ENCODE measurements around the gene VIM.

Gene VIM

GRCh38 chr10:17238445-17239291, 10.6 kb downstream of the VIM start:
- no CpG with 5 or more reads among the region's 12 CpGs for WGBS (ENCODE audit: extremely low coverage, insufficient coverage, insufficient read length)
- H3K4me2 ChIP-seq (ENCODE audit: low read length), result no peak overlapping the region
- H3K4ac ChIP-seq (ENCODE audit: low read depth, low read length), result no peak overlapping the region
- H3K79me2 ChIP-seq (ENCODE audit: control insufficient read depth, insufficient read depth, low read length, poor library complexity), result no peaks in the 10 kb centered on the region
- DNase-seq, result peak in 1 of 2 donors; percentile 23
- H3K14ac ChIP-seq (ENCODE audit: low read length), result no peak overlapping the region
- no peak overlapping the region for H4K8ac ChIP-seq (ENCODE audit: low read depth, low read length)
- H3K9ac ChIP-seq (ENCODE audit: low read length), result no peak overlapping the region
- H2AFZ ChIP-seq (ENCODE audit: insufficient read depth, low read length, poor library complexity), result no peak overlapping the region
- no peak overlapping the region for H3K18ac ChIP-seq (ENCODE audit: low read length)
- no peak overlapping the region for H3K23ac ChIP-seq (ENCODE audit: low read length)
- H4K91ac ChIP-seq (ENCODE audit: low read depth, low read length), result no peak overlapping the region
- H3K27me3 ChIP-seq (ENCODE audit: insufficient read depth, low read length), result no peaks in the 10 kb centered on the region
- H2BK120ac ChIP-seq (ENCODE audit: insufficient read depth, low read length, poor library complexity), result no peak overlapping the region
- no peak overlapping the region for H3K4me3 ChIP-seq (ENCODE audit: low read depth, low read length)
- H4K12ac ChIP-seq (ENCODE audit: low read depth, low read length), result no peak overlapping the region
- H3K27ac ChIP-seq (ENCODE audit: low read depth, low read length), result no peak overlapping the region
- no peaks in the 10 kb centered on the region for H3K79me1 ChIP-seq (ENCODE audit: low read length)
- H2BK12ac ChIP-seq (ENCODE audit: low read length), result no peak overlapping the region
- no peak overlapping the region for H2BK5ac ChIP-seq (ENCODE audit: low read depth, low read length, poor library complexity)
- H3K4me1 ChIP-seq (ENCODE audit: control insufficient read depth in 1 of 2, insufficient read depth in 2 of 2, low read length in 2 of 2), result no peaks in the 10 kb centered on the region
- H3K9me3 ChIP-seq (ENCODE audit: insufficient read depth, low read depth, low read length), result no peaks in the 10 kb centered on the region
- H3K36me3 ChIP-seq (ENCODE audit: control insufficient read depth in 1 of 2, insufficient read depth in 2 of 2, low read length in 2 of 2), result peaks cover 11 to 18% of the 10 kb centered on the region in 2 experiments
- no peak overlapping the region for H2AK5ac ChIP-seq (ENCODE audit: low read length)

- H3K23ac ChIP-seq (ENCODE audit: low read length), result no peak overlapping the region
- H3K79me2 ChIP-seq (ENCODE audit: control insufficient read depth, insufficient read depth, low read length, poor library complexity), result no peaks in the 10 kb centered on the region
- H3K4ac ChIP-seq (ENCODE audit: low read depth, low read length), result no peak overlapping the region
- H2BK5ac ChIP-seq (ENCODE audit: low read depth, low read length, poor library complexity), result no peak overlapping the region
- H4K91ac ChIP-seq (ENCODE audit: low read depth, low read length), result no peak overlapping the region
- DNase-seq, result no peak
- H2BK12ac ChIP-seq (ENCODE audit: low read length), result no peak overlapping the region
- H3K79me1 ChIP-seq (ENCODE audit: low read length), result no peaks in the 10 kb centered on the region
- H4K12ac ChIP-seq (ENCODE audit: low read depth, low read length), result no peak overlapping the region
- WGBS (ENCODE audit: extremely low coverage, insufficient coverage, insufficient read length), result no CpG with 5 or more reads among the region's 6 CpGs
- H3K14ac ChIP-seq (ENCODE audit: low read length), result no peak overlapping the region
- peaks cover 6 to 9% of the 10 kb centered on the region in 2 experiments for H3K36me3 ChIP-seq (ENCODE audit: control insufficient read depth in 1 of 2, insufficient read depth in 2 of 2, low read length in 2 of 2)
- no peak overlapping the region for H2BK120ac ChIP-seq (ENCODE audit: insufficient read depth, low read length, poor library complexity)
- H3K27me3 ChIP-seq (ENCODE audit: insufficient read depth, low read length), result no peaks in the 10 kb centered on the region
- no peak overlapping the region for H2AFZ ChIP-seq (ENCODE audit: insufficient read depth, low read length, poor library complexity)
- H2AK5ac ChIP-seq (ENCODE audit: low read length), result no peak overlapping the region
- H3K9me3 ChIP-seq (ENCODE audit: insufficient read depth, low read depth, low read length), result no peaks in the 10 kb centered on the region
- H3K18ac ChIP-seq (ENCODE audit: low read length), result no peak overlapping the region
- no peak overlapping the region for H3K4me3 ChIP-seq (ENCODE audit: low read depth, low read length)
- H3K9ac ChIP-seq (ENCODE audit: low read length), result no peak overlapping the region
- H3K27ac ChIP-seq (ENCODE audit: low read depth, low read length), result no peak overlapping the region
- no peak overlapping the region for H4K8ac ChIP-seq (ENCODE audit: low read depth, low read length)
- H3K4me1 ChIP-seq (ENCODE audit: control insufficient read depth in 1 of 2, insufficient read depth in 2 of 2, low read length in 2 of 2), result no peaks in the 10 kb centered on the region
- H3K4me2 ChIP-seq (ENCODE audit: low read length), result no peak overlapping the region
These were observed 11.5 kb downstream of the VIM start for GRCh38 chr10:17239345-17240085.

- H3K18ac ChIP-seq (ENCODE audit: low read length), result no peak overlapping the region
- H2BK12ac ChIP-seq (ENCODE audit: low read length), result no peak overlapping the region
- no CpG with 5 or more reads among the region's 2 CpGs for WGBS (ENCODE audit: extremely low coverage, insufficient coverage, insufficient read length)
- no peak overlapping the region for H2BK5ac ChIP-seq (ENCODE audit: low read depth, low read length, poor library complexity)
- no peak overlapping the region for H4K12ac ChIP-seq (ENCODE audit: low read depth, low read length)
- no peaks in the 10 kb centered on the region for H3K79me1 ChIP-seq (ENCODE audit: low read length)
- no peak overlapping the region for H4K8ac ChIP-seq (ENCODE audit: low read depth, low read length)
- H4K91ac ChIP-seq (ENCODE audit: low read depth, low read length), result no peak overlapping the region
- DNase-seq, result no peak
- H3K9ac ChIP-seq (ENCODE audit: low read length), result no peak overlapping the region
- H2AK5ac ChIP-seq (ENCODE audit: low read length), result no peak overlapping the region
- H2AFZ ChIP-seq (ENCODE audit: insufficient read depth, low read length, poor library complexity), result no peak overlapping the region
- no peak overlapping the region for H3K14ac ChIP-seq (ENCODE audit: low read length)
- no peaks in the 10 kb centered on the region for H3K27me3 ChIP-seq (ENCODE audit: insufficient read depth, low read length)
- H3K23ac ChIP-seq (ENCODE audit: low read length), result no peak overlapping the region
- no peaks in the 10 kb centered on the region for H3K4me1 ChIP-seq (ENCODE audit: control insufficient read depth in 1 of 2, insufficient read depth in 2 of 2, low read length in 2 of 2)
- H3K27ac ChIP-seq (ENCODE audit: low read depth, low read length), result no peak overlapping the region
- H3K79me2 ChIP-seq (ENCODE audit: control insufficient read depth, insufficient read depth, low read length, poor library complexity), result no peaks in the 10 kb centered on the region
- H3K4me2 ChIP-seq (ENCODE audit: low read length), result no peak overlapping the region
- H3K9me3 ChIP-seq (ENCODE audit: insufficient read depth, low read depth, low read length), result no peaks in the 10 kb centered on the region
- H3K36me3 ChIP-seq (ENCODE audit: control insufficient read depth in 1 of 2, insufficient read depth in 2 of 2, low read length in 2 of 2), result peaks cover 2 to 4% of the 10 kb centered on the region in 2 experiments
- no peak overlapping the region for H2BK120ac ChIP-seq (ENCODE audit: insufficient read depth, low read length, poor library complexity)
- no peak overlapping the region for H3K4me3 ChIP-seq (ENCODE audit: low read depth, low read length)
- H3K4ac ChIP-seq (ENCODE audit: low read depth, low read length), result no peak overlapping the region
These were observed 12.1 kb downstream of the VIM start for GRCh38 chr10:17240096-17240495.

GRCh38 chr10:17240616-17241015, 12.6 kb downstream of the VIM start:
- Histone ChIP-seq H2BK120ac (ENCODE audit: insufficient read depth, low read length, poor library complexity) (no peak overlapping the region), H4K12ac (ENCODE audit: low read depth, low read length) (no peak overlapping the region), H3K4me2 (ENCODE audit: low read length) (no peak overlapping the region), H3K18ac (ENCODE audit: low read length) (no peak overlapping the region), H3K9me3 (ENCODE audit: insufficient read depth, low read depth, low read length) (no peaks in the 10 kb centered on the region), H3K4me1 (ENCODE audit: control insufficient read depth in 1 of 2, insufficient read depth in 2 of 2, low read length in 2 of 2) (no peaks in the 10 kb centered on the region), H3K4me3 (ENCODE audit: low read depth, low read length) (no peak overlapping the region), H3K27me3 (ENCODE audit: insufficient read depth, low read length) (no peaks in the 10 kb centered on the region), H3K36me3 (ENCODE audit: control insufficient read depth in 1 of 2, insufficient read depth in 2 of 2, low read length in 2 of 2) (no peaks in the 10 kb centered on the region), H3K79me1 (ENCODE audit: low read length) (no peaks in the 10 kb centered on the region), H3K14ac (ENCODE audit: low read length) (no peak overlapping the region), H3K23ac (ENCODE audit: low read length) (no peak overlapping the region), H3K27ac (ENCODE audit: low read depth, low read length) (no peak overlapping the region), H3K79me2 (ENCODE audit: control insufficient read depth, insufficient read depth, low read length, poor library complexity) (no peaks in the 10 kb centered on the region), H2AK5ac (ENCODE audit: low read length) (no peak overlapping the region), H3K9ac (ENCODE audit: low read length) (no peak overlapping the region), H3K4ac (ENCODE audit: low read depth, low read length) (no peak overlapping the region), H2BK5ac (ENCODE audit: low read depth, low read length, poor library complexity) (no peak overlapping the region), H2AFZ (ENCODE audit: insufficient read depth, low read length, poor library complexity) (no peak overlapping the region), H4K8ac (ENCODE audit: low read depth, low read length) (no peak overlapping the region), H4K91ac (ENCODE audit: low read depth, low read length) (no peak overlapping the region), H2BK12ac (ENCODE audit: low read length) (no peak overlapping the region)
- DNase-seq, result no peak
- no CpG with 5 or more reads among the region's 4 CpGs for WGBS (ENCODE audit: extremely low coverage, insufficient coverage, insufficient read length)

Data from trophoblast cell (in vitro differentiated cells and primary cell).